ENCODE measurements around the gene SLC9A5. TPM values are rescaled to one million over a fixed set of nuclear protein-coding genes. Genes with fewer than 3 reads are reported as not detected.

Gene SLC9A5, protein sequence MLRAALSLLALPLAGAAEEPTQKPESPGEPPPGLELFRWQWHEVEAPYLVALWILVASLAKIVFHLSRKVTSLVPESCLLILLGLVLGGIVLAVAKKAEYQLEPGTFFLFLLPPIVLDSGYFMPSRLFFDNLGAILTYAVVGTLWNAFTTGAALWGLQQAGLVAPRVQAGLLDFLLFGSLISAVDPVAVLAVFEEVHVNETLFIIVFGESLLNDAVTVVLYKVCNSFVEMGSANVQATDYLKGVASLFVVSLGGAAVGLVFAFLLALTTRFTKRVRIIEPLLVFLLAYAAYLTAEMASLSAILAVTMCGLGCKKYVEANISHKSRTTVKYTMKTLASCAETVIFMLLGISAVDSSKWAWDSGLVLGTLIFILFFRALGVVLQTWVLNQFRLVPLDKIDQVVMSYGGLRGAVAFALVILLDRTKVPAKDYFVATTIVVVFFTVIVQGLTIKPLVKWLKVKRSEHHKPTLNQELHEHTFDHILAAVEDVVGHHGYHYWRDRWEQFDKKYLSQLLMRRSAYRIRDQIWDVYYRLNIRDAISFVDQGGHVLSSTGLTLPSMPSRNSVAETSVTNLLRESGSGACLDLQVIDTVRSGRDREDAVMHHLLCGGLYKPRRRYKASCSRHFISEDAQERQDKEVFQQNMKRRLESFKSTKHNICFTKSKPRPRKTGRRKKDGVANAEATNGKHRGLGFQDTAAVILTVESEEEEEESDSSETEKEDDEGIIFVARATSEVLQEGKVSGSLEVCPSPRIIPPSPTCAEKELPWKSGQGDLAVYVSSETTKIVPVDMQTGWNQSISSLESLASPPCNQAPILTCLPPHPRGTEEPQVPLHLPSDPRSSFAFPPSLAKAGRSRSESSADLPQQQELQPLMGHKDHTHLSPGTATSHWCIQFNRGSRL
- 1 to 10 TPM; 5.8 to 6.1 TPM for total RNA-seq

- DNase-seq, result peak; percentile 61
- H3K4me1 Mint-ChIP-seq, result peaks cover 41% of the 10 kb centered on the region
- H3K36me3 Mint-ChIP-seq, result peaks cover 10% of the 10 kb centered on the region
- peak within 1 kb of the TSS; percentile 89 for H3K27ac Mint-ChIP-seq
- no peaks in the 10 kb centered on the region for H3K9me3 Mint-ChIP-seq
- peak within 1 kb of the TSS; percentile 89 for H3K4me3 Mint-ChIP-seq
- H3K27me3 Mint-ChIP-seq, result peaks cover 6% of the 10 kb centered on the region
Measured at GRCh38 chr16:67248401-67249177, at the start of gene SLC9A5. Gene SLC9A5 (plus strand): TSS chr16:67248979. CDS start chr16:67249015, 36 bp downstream.

- H3K4me3 Mint-ChIP-seq, result no peak within 1 kb of the TSS
- peaks cover 26% of the 10 kb centered on the region for H3K36me3 Mint-ChIP-seq
- peak within 1 kb of the TSS; percentile 48 for H3K27ac Mint-ChIP-seq
- no peaks in the 10 kb centered on the region for H3K9me3 Mint-ChIP-seq
- no peak for DNase-seq
- H3K27me3 Mint-ChIP-seq, result no peaks in the 10 kb centered on the region
- peaks cover 9% of the 10 kb centered on the region for H3K4me1 Mint-ChIP-seq
Measured at GRCh38 chr16:67199011-67199807, 49.6 kb upstream of the SLC9A5 start, which contains the start of gene ELMO3. Gene ELMO3 (plus strand): TSS chr16:67199131. CDS start chr16:67199327, 196 bp downstream.

DNA sequence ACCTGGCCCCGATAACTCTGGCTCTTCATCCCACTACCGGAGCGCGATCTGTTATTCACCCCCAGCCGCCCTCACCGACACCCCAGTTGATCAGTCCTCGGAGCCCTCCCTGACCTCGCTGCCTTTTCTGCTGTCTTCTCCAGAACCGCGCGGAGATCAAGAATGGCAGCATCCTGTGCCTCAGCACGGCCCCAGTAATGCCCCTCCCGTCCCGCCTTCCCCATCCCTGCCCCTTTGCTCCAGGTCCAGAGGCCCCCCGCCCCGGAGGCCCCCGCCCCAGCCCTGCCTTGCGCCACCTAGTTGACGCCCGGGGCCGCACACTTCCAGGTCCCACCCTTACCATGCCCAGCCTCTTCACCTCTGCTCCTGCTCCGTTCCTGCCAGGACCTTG, 49.0 kb upstream of the SLC9A5 start:
- Mint-ChIP-seq H3K36me3 (peaks cover 24% of the 10 kb centered on the region), H3K27ac (peak overlapping the region; percentile 48)

GRCh38 chr16:67200491-67200890, 48.3 kb upstream of the SLC9A5 start:
- Mint-ChIP-seq H3K4me1 (peaks cover 9% of the 10 kb centered on the region), H3K27me3 (no peaks in the 10 kb centered on the region), H3K4me3 (no peak overlapping the region), H3K9me3 (no peaks in the 10 kb centered on the region), H3K27ac (no peak overlapping the region), H3K36me3 (peaks cover 17% of the 10 kb centered on the region)
- no peak for DNase-seq

More for the DNA sequence above, 49.0 kb upstream of the SLC9A5 start:
- no peak overlapping the region for H3K4me3 Mint-ChIP-seq
- no peak for DNase-seq
- no peaks in the 10 kb centered on the region for H3K27me3 Mint-ChIP-seq
- H3K9me3 Mint-ChIP-seq, result no peaks in the 10 kb centered on the region
- H3K4me1 Mint-ChIP-seq, result peaks cover 9% of the 10 kb centered on the region

GRCh38 chr16:67201411-67202345, 47.1 kb upstream of the SLC9A5 start:
- H3K4me1 Mint-ChIP-seq, result peaks cover 2% of the 10 kb centered on the region
- no peak for DNase-seq
- H3K36me3 Mint-ChIP-seq, result peaks cover 7% of the 10 kb centered on the region
- no peaks in the 10 kb centered on the region for H3K9me3 Mint-ChIP-seq
- no peak overlapping the region for H3K27ac Mint-ChIP-seq
- no peak overlapping the region for H3K4me3 Mint-ChIP-seq
- H3K27me3 Mint-ChIP-seq, result no peaks in the 10 kb centered on the region

DNA sequence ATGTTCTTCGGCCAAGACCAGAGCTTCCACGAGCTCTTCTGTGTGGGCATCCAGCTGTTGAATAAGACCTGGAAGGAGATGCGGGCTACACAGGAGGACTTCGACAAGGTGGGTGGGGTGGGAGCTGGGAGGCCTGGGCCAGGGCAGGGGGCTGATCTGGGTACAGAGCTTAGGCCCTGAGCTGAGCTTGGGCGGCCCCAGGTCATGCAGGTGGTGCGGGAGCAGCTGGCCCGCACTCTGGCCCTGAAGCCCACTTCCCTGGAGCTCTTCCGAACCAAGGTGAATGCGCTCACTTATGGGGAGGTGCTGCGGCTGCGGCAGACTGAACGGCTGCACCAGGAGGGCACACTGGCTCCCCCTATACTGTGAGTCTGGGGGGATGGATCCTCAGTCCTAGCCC, 46.4 kb upstream of the SLC9A5 start:
- H3K4me3 Mint-ChIP-seq, result no peak overlapping the region
- no peak overlapping the region for H3K27ac Mint-ChIP-seq
- H3K9me3 Mint-ChIP-seq, result no peaks in the 10 kb centered on the region
- peaks cover 3% of the 10 kb centered on the region for H3K36me3 Mint-ChIP-seq
- H3K4me1 Mint-ChIP-seq, result no peaks in the 10 kb centered on the region
- no peaks in the 10 kb centered on the region for H3K27me3 Mint-ChIP-seq
- no peak for DNase-seq

GRCh38 chr16:67202956-67203493, 45.8 kb upstream of the SLC9A5 start:
- no peak overlapping the region for H3K4me3 Mint-ChIP-seq
- peaks cover 3% of the 10 kb centered on the region for H3K36me3 Mint-ChIP-seq
- DNase-seq, result no peak
- no peaks in the 10 kb centered on the region for H3K27me3 Mint-ChIP-seq
- no peaks in the 10 kb centered on the region for H3K9me3 Mint-ChIP-seq
- H3K4me1 Mint-ChIP-seq, result no peaks in the 10 kb centered on the region
- no peak overlapping the region for H3K27ac Mint-ChIP-seq

GRCh38 chr16:67204076-67204475, 44.7 kb upstream of the SLC9A5 start:
- Mint-ChIP-seq H3K27me3 (no peaks in the 10 kb centered on the region), H3K27ac (no peak overlapping the region)

DNA sequence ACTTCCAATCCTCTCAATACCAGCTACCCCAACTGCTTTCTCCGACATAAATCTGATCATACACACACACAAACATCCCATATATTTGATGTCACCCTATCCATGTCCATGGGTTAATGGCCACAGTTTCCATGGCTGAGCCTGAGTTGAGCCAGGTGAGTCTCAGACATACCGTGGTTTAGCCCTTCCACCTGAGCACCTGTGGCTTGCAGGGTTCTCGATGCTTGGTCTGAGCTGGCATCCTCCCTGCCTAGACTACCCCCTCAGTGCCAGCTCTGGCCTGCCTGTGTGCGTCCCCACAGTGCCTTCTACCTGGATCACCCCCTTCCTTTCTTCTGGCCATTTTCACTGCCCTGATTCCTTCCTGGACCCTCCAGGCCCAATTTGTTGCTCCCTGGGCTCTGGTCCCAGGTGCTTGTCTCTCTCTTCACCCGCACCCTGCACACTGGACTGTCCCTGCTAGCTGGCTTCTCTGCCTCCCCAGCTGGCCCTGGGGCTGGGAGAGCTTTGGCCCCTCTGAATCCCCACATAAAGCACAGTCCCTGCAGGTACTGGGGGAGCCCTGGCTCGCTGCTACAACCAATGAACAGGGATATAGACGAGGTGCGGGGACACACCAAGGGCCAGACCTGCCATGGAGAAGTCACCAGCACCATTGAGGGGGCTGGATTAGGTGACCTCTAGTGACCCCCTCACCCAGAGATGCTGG, 42.5 kb upstream of the SLC9A5 start:
- Mint-ChIP-seq H3K36me3 (no peaks in the 10 kb centered on the region), H3K9me3 (no peaks in the 10 kb centered on the region), H3K4me1 (no peaks in the 10 kb centered on the region), H3K27me3 (no peaks in the 10 kb centered on the region), H3K27ac (peak overlapping the region; percentile 16), H3K4me3 (no peak overlapping the region)
- no peak for DNase-seq

More at GRCh38 chr16:67204076-67204475, 44.7 kb upstream of the SLC9A5 start:
- DNase-seq, result no peak
- Mint-ChIP-seq H3K36me3 (peaks cover 3% of the 10 kb centered on the region), H3K4me3 (no peak overlapping the region), H3K9me3 (no peaks in the 10 kb centered on the region), H3K4me1 (no peaks in the 10 kb centered on the region)

- H3K36me3 Mint-ChIP-seq, result no peaks in the 10 kb centered on the region
- no peaks in the 10 kb centered on the region for H3K27me3 Mint-ChIP-seq
- H3K4me3 Mint-ChIP-seq, result no peak overlapping the region
- H3K27ac Mint-ChIP-seq, result no peak overlapping the region
- no peak for DNase-seq
- H3K9me3 Mint-ChIP-seq, result no peaks in the 10 kb centered on the region
- H3K4me1 Mint-ChIP-seq, result no peaks in the 10 kb centered on the region
Measured at GRCh38 chr16:67206838-67207248, 41.9 kb upstream of the SLC9A5 start.

- Mint-ChIP-seq H3K27me3 (no peaks in the 10 kb centered on the region), H3K4me1 (no peaks in the 10 kb centered on the region), H3K4me3 (no peak overlapping the region), H3K9me3 (no peaks in the 10 kb centered on the region), H3K27ac (no peak overlapping the region), H3K36me3 (no peaks in the 10 kb centered on the region)
- DNase-seq, result no peak
Measured at GRCh38 chr16:67207249-67208091, 41.3 kb upstream of the SLC9A5 start.

All from activated naive CD8-positive, alpha-beta T cell treated with anti-CD3 and anti-CD28 coated beads for 36 hours (primary cell).